Right ventricle myocardium superior (tissue), 1 donor: Measurements from ENCODE around the gene GHR. TPM values are rescaled to one million over a fixed set of nuclear protein-coding genes. Genes with fewer than 3 reads are reported as not detected.
"Not testable (repeated sequence)": the region's sequence is repeated elsewhere in the genome, so short reads cannot be mapped to it uniquely, and the experiment has no call there.

Source experiments
- ATAC-seq: fragments of 200-7000 bp; cut with Tn5 transposase; one replicate; pipeline ENCODE4 v1.9.1; 2020; ENCODE audit warnings: mild to moderate bottlenecking; ENCODE audit not compliant: poor library complexity
- DNase-seq: peaks from one replicate; pipeline ENCODE4 v3.0.0-alpha.2; 2020
- intact Hi-C: fragments of 100-400 bp; cut with DNase I; formaldehyde crosslinking; loops from one replicate; pipeline ENCODE4 v1.11.2; 2022
- total RNA-seq: library from RNA; stranded (reverse); fragmentation: NEBNext Ultra II Directional; extraction: Animal tissue kit (Norgen Biotek cat#: 25700); gene quantifications from one replicate; pipeline ENCODE4 v1.2.1, GENCODE V29; 2021
- donor health status: DM: no; HTN: yes; CAD: no; lungs with severe emphysema.

Gene GHR
- total RNA-seq, 1 donor from 2014 or later, result 12.8 TPM

DNA sequence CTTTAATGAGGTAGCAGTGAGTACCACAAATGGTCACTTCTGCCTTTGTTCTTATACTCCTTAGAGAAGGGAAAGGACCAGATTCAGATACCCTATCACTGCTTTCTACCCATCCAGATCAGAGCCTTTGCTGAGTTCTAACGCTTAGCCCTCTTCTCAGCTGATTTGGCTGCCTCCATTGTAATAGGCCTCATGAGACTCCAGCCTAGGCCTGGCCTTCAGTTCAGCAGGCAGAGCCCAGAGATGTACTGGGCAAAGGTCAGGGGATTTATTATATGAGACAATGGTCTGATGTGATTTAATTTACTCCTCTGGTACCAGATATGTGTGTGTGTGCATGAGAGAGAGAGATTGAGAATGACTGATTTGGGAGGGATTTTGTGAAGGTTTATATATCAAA lies 124.7 kb downstream of the GHR start:
- DNase-seq (no peak), ATAC-seq (peak; percentile 65)
- intact Hi-C loops, result no loop called here

DNA sequence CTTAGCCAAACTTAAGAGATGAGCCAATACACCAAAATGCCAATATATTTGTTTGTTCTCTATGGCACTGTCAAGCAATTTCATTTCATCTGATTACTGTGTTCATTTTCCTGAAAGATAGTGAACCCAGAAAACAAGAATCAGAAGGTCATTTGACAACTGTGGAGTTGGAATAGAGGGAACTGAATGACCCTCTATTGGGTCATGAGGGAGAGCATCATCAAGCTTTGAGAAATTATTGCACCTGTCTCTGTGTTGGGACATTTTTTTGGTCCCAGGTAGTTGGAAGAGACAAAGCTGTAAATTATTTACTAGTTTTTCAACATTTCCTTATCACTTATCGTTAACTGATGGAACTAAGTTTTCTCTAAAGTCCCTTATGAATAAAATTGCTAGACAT lies 129.4 kb downstream of the GHR start:
- intact Hi-C loops, result no loop called here
- DNase-seq (no peak), ATAC-seq (no peak)

DNA sequence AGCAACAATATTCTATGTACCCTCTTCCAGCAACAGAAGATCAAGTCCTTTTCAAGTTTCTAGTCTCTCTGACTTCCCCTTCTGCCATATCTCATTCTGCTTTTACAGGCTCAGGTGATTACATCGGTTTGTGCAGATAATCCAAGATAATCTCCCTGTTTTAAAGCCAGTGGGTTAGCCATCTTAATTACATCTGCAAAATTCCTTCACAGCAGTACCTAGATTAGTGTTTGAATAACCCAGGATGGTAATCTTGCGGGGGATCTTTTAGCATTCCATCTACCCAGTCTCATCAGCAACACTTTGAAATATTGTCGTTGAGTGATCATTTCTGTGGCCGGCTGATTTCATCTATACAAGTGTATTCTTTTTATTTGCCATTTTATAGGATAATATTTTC lies 130.2 kb downstream of the GHR start:
- ATAC-seq (no peak), DNase-seq (no peak)
- intact Hi-C loops, result no loop called here

- no peak for DNase-seq
- peak; percentile 47 for ATAC-seq
- intact Hi-C loops, result no loop called here
Observed at GRCh38 chr5:42555010-42555409, 131.8 kb downstream of the GHR start.

- no peak for DNase-seq
- no peak for ATAC-seq
- intact Hi-C loops, result no loop called here
Observed at GRCh38 chr5:42555797-42556196, 132.6 kb downstream of the GHR start.

DNA sequence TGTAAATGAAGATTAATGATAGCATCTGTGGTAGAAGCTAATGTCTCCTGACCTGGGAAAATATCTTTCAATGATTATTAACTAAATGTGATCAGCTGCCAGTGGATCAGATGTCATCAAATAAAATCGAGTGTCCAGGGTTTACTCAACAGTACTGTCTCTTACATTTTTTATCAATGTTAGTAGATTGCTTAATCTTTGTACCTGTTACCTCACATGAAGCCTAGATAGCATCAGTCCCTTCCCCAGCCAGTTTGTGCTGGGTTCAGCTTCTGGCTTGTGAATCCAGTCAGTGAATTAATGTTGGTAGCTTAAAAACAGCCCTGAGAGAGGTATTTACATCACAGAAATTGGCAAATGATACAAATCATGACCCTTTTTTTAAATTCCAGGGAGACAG lies 134.4 kb downstream of the GHR start:
- intact Hi-C loops, result no loop called here
- ATAC-seq (no peak), DNase-seq (no peak)

- intact Hi-C loops, result no loop called here
- no peak for ATAC-seq
- no peak for DNase-seq
Observed at GRCh38 chr5:42561656-42562055, 138.4 kb downstream of the GHR start.

- intact Hi-C loops, result no loop called here
- no peak for ATAC-seq
Observed at GRCh38 chr5:42564689-42565356, 141.6 kb downstream of the GHR start.

DNA sequence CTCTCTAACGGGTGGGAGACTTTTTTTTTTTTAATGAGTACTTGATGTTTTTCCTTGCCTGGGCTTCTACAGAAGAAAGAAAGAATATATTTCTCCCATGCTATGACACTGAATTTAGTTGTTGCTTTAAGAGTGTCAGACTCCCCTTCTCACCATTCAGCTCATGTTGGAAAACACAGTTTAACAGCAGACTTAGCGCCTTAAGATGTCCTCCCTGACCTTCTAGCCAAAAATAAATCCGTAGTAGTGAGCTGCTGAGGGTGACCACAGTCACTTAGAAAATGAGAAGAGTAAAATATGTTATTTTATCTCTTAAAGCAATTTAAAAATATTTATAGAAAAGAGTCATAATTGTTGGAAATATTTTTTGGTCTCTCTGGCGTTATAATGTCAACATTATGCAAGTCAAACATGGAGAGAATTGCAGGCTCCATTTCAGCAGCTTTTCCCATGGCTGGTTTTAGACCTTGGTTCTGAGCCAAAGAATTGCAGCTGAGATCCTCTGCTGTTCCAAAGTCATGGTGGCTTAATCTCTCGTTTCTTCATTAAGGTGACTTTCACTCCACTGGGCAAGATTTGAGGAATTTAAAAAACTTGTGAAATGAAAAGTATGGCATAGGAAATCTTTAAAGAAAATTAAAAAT lies 143.5 kb downstream of the GHR start:
- ATAC-seq, result peak; percentile 83
- DNase-seq, result no peak
- intact Hi-C loops, result no loop called here

More at GRCh38 chr5:42564689-42565356, 141.6 kb downstream of the GHR start:
- DNase-seq, result no peak

- intact Hi-C loops, result no loop called here
- ATAC-seq (no peak), DNase-seq (no peak)
Observed at GRCh38 chr5:42569325-42569724, 146.1 kb downstream of the GHR start.

- intact Hi-C loops, result no loop called here
- ATAC-seq (no peak), DNase-seq (no peak)
Observed at GRCh38 chr5:42569953-42570548, 146.8 kb downstream of the GHR start.

DNA sequence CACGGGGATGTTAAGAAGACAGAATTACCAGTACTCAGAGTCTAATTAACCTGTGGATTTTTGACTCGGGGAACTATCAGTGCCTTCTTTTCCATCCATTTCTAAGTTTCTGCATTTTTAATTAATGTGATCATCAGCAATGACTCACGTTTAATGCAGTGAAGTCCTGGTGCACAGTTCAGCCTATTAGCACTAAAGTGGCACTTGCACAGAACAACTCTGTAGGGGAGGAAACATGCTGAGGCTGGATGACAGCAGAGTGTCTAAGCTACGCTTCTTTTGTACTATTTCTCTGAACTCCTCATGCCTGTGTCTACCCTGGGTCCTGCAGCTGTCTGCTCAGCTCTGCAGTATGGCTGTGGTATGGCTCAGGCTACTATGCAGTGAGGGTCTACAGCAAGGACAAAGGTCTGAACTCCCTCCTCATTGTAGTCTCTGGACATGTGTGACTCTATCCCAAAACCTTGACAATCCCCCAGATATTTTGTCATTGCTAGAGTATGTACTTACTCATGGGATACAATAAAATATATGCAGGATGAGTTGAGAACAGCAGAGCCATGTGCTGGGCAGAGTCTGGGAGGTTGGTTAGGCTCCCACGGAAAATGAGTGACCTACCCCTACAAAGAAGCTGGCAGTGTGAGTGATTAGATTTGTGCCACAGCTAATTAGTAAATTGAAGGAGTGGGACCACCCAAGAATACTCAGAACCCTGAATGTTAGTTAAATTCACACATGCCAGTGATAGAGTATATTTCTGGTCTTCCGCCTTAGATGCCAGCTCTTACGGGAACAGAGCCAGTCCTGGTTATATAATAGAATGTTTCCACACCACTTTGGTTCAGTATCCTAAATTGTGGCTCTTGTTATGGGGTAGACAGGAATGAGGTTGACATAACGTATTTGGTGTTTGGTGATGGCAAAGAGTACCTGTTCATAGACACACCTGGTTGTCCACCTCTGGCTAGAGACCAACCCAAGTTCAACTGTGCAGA lies 148.0 kb downstream of the GHR start:
- peak; percentile 55 for ATAC-seq
- intact Hi-C loops, result no loop called here
- no peak for DNase-seq

DNA sequence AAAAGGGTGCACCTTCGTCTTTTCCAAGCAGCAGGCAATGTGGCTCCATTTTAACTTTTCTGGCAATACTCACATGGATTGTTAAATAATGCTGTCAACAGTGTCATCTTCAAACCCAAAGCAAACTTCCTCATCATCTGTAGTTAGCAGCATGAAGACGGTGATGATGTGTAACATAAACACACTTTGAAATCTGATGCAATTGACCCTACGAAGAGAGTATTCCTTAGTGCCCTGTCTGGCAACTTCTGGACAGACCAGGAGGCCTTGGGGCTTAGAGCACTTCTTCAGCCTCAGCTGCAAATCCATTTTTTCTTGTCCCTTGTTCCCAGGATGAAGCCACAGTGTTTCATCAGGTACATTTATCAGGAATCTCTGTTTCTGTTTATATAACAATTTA lies 149.1 kb downstream of the GHR start:
- ATAC-seq (no peak), DNase-seq (no peak)
- intact Hi-C loops, result no loop called here

GRCh38 chr5:42573386-42573785 lies 150.1 kb downstream of the GHR start:
- intact Hi-C loops, result no loop called here
- ATAC-seq, result no peak
- DNase-seq, result no peak

DNA sequence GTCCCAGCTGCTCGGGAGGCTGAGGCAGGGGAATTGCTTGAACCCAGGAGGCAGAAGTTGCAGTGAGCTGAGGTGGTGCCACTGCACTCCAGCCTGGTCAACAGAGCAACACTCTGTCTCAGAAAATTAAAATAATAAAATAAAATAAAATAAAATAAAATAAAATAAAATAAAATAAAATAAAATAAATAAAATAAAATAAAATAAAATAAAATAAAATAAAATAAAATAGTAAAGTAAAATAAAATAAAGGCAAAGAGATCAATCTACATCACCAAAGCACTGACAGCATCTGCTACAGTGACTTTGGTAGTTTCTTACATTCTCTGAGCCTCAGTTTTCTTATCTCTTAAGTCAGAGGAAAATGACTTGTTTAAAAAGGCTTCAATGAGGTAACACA lies 152.7 kb downstream of the GHR start:
- DNase-seq, ATAC-seq, intact Hi-C loops: not testable (repeated sequence)

GRCh38 chr5:42578901-42579300 lies 155.7 kb downstream of the GHR start:
- intact Hi-C loops, DNase-seq, ATAC-seq: not testable (repeated sequence)

- intact Hi-C loops, result no loop called here
- DNase-seq, result no peak
- ATAC-seq, result no peak
Observed at GRCh38 chr5:42579320-42579719, 156.1 kb downstream of the GHR start.

DNA sequence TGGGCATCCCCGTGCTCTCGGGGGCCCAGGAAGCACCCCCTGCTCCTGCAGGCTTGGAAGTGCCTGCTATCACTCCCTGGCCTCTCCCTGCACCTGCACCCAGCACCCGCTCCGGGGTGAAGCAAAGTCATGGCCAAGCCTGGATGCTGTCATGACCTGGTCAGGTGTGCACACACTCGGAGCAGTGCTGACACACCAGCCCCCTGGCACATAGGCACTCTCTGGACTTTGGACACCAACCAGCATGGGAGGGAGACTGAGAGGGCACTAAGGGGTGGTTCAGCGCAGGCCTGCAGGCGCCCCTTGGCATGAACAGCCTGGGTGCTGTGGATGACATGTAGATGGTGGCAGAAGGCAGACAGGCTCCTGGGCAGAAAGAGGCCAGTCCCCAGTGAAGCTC lies 158.6 kb downstream of the GHR start:
- ATAC-seq (no peak), DNase-seq (no peak)
- intact Hi-C loops, result loop anchor here (2.0 to 10.0 kb wide), 2 partner anchors 157 to 183 kb away; no protein-coding TSS in a partner anchor

DNA sequence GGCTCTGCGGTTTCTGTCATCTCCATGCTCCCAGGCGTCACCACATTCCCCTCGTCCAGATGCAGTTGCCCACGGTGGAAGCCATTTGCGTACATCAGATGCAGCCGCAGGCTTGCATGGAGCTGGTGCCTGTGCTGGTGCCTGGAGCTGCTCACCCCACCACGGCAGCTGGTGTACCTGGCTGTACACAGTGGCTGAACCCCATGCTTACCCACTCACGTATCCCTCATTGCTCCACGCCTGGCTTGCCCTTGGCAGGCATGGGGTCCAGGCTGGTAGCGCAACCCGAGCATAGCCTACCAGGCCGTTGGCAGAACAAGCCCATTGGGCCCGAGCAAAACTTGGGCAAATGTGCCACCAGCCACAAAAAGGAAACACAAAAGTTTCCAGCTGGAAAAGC lies 159.5 kb downstream of the GHR start:
- DNase-seq (no peak), ATAC-seq (no peak)
- intact Hi-C loops, result loop anchor here (2.0 to 10.0 kb wide), 2 partner anchors 158 to 182 kb away; no protein-coding TSS in a partner anchor
